Keratinocyte (primary cell): ENCODE results near the gene COPG1. TPM values are rescaled to one million over a fixed set of nuclear protein-coding genes. Genes with fewer than 3 reads are reported as not detected.

ENCODE experiments used
- DNase-seq: peaks from one replicate; pipeline ENCODE4 v3.0.0-alpha.2; 2011; ENCODE audit warnings: low read depth, missing footprints, low spot score
- FAIRE-seq: peaks from 2 replicates; lab custom pipeline; 2011; peaks lifted over from hg19 to GRCh38; lab: Jason Lieb, UNC
- H2AFZ ChIP-seq: 2 replicates; pipeline ENCODE4 v1.6.0; 2012; ENCODE audit warnings: low read length, control low read depth, inconsistent platforms; ENCODE audit not compliant: control insufficient read depth
- H3K27ac ChIP-seq: 2 replicates; pipeline ENCODE4 v1.5.1; 2011; ENCODE audit warnings: low read length; ENCODE audit not compliant: control insufficient read depth, insufficient read depth
- H3K27me3 ChIP-seq: 3 replicates; pipeline ENCODE4 v1.6.0; 2011; ENCODE audit warnings: low read length; ENCODE audit not compliant: control insufficient read depth, insufficient read depth; ENCODE audit errors: extremely low read depth
- H3K36me3 ChIP-seq, 2 experiments: 2 replicates in 1 of 2; 3 replicates in 1 of 2; pipeline ENCODE4 v1.5.1; 2011; ENCODE audit warnings: low read length in 2 of 2, mild to moderate bottlenecking in 1 of 2; ENCODE audit not compliant: control insufficient read depth in 2 of 2, insufficient read depth in 2 of 2; ENCODE audit errors: extremely low read depth in 1 of 2
- H3K4me1 ChIP-seq: 3 replicates; pipeline ENCODE4 v1.5.1; 2011; ENCODE audit warnings: low read length; ENCODE audit not compliant: control insufficient read depth, insufficient read depth; ENCODE audit errors: extremely low read depth
- H3K4me2 ChIP-seq: 3 replicates; pipeline ENCODE4 v1.6.0; 2011; ENCODE audit warnings: low read depth, low read length; ENCODE audit not compliant: control insufficient read depth, insufficient read depth; ENCODE audit errors: extremely low read depth
- H3K4me3 ChIP-seq, 3 experiments: fragments of 200-600 bp in 1 of 3; sonication (generic) in 1 of 3; 2 replicates in 2 of 3; 3 replicates in 1 of 3; pipeline ENCODE4 v1.5.1; 2011 to 2016; ENCODE audit warnings: low read length in 3 of 3, mild to moderate bottlenecking in 3 of 3, control low read depth in 2 of 3, inconsistent platforms in 1 of 3, low read depth in 1 of 3, mixed read lengths in 1 of 3, mixed run types in 1 of 3, moderate library complexity in 1 of 3; ENCODE audit not compliant: control insufficient read depth in 2 of 3, insufficient read depth in 2 of 3; ENCODE audit errors: extremely low read depth in 1 of 3
- H3K79me2 ChIP-seq: 2 replicates; pipeline ENCODE4 v1.6.0; 2012; ENCODE audit warnings: low read length; ENCODE audit not compliant: control insufficient read depth, insufficient read depth
- H3K9ac ChIP-seq: 3 replicates; pipeline ENCODE4 v1.6.0; 2011; ENCODE audit warnings: low read length; ENCODE audit not compliant: control insufficient read depth, insufficient read depth; ENCODE audit errors: extremely low read depth
- H3K9me1 ChIP-seq: 3 replicates; pipeline ENCODE4 v1.6.0; 2011; ENCODE audit warnings: low read length; ENCODE audit not compliant: control insufficient read depth, insufficient read depth; ENCODE audit errors: extremely low read depth
- H3K9me3 ChIP-seq: 2 replicates; pipeline ENCODE4 v1.5.1; 2012; ENCODE audit warnings: low read depth, low read length; ENCODE audit not compliant: control insufficient read depth
- H4K20me1 ChIP-seq: 3 replicates; pipeline ENCODE4 v1.6.0; 2011; ENCODE audit warnings: low read length; ENCODE audit not compliant: control insufficient read depth, insufficient read depth; ENCODE audit errors: extremely low read depth
- CTCF ChIP-seq, 3 experiments: IDR thresholded peaks in 1 of 3; conservative IDR thresholded peaks in 1 of 3; optimal IDR thresholded peaks in 1 of 3; 2 replicates in 2 of 3; 3 replicates in 1 of 3; pipeline versions ENCODE3 to v1.5.1; 2011; ENCODE audit warnings: low read length in 3 of 3, mild to moderate bottlenecking in 3 of 3, moderate library complexity in 2 of 3, control low read depth in 1 of 3, inconsistent platforms in 1 of 3; ENCODE audit not compliant: insufficient read depth in 2 of 3; ENCODE audit errors: extremely low read depth in 1 of 3
- EZH2 ChIP-seq: IDR thresholded peaks from one replicate; pipeline ENCODE4 v1.6.1; 2012; ENCODE audit warnings: inconsistent platforms, mild to moderate bottlenecking, low read length, moderate library complexity
- dilution Hi-C: fragments of 300-500 bp; cut with MboI; formaldehyde crosslinking; loops from one replicate; pipeline ENCODE4 v1.7.0; 2020; ENCODE audit warnings: low sequenced_read_pairs; ENCODE audit not compliant: extremely low pct_ligation_motif_present
- polyA plus RNA-seq, 5 experiments: library from polyadenylated mRNA; depleted of rRNA in 3 of 5; stranded (reverse) in 3 of 5; stranded (forward) in 1 of 5; unstranded in 1 of 5; fragments of >200 nt; gene quantifications; 1 replicate in 1 of 5; 2 replicates in 3 of 5; 3 replicates in 1 of 5; pipeline versions ENCODE4 v1.2.1 to v1.2.3, GENCODE V29; 2011 to 2012; ENCODE audit warnings: missing spikeins in 2 of 5, low read depth in 1 of 5, low replicate concordance in 1 of 5

Gene COPG1
- polyA plus RNA-seq, 1 donor (not counting 4 experiments of a cell fraction or from before 2014, with no cell fraction given), result 65.5 TPM

GRCh38 chr3:129312671-129313414, 63.4 kb downstream of the COPG1 start:
- dilution Hi-C loops, result no loop called here
- Histone ChIP-seq H3K79me2 (no peaks in the 10 kb centered on the region), H3K27ac (no peak overlapping the region), H3K9me3 (no peaks in the 10 kb centered on the region), H3K36me3 (no peaks in the 10 kb centered on the region), H3K27me3 (no peaks in the 10 kb centered on the region), H2AFZ (no peak overlapping the region), H3K4me1 (peaks cover 40% of the 10 kb centered on the region), H3K9me1 (no peaks in the 10 kb centered on the region), H3K9ac (no peak overlapping the region), H3K4me2 (no peak overlapping the region), H3K4me3 (no peak overlapping the region), H4K20me1 (no peaks in the 10 kb centered on the region)
- TF ChIP-seq EZH2 (no peak), CTCF (optimal IDR thresholded peaks at IDR 0.05 in 1 of 3, IDR thresholded peaks at IDR 0.05 in 1 of 3, conservative IDR thresholded peaks at IDR 0.05 in 1 of 3; ENCODE audit: extremely low read depth in 1 of 3, insufficient read depth in 2 of 3, low read length in 3 of 3) (no peak)
- DNase-seq (no peak), FAIRE-seq (no peak)

- DNase-seq (no peak), FAIRE-seq (no peak)
- Histone ChIP-seq H3K4me3 (no peak overlapping the region), H2AFZ (no peak overlapping the region), H3K9me1 (no peaks in the 10 kb centered on the region), H4K20me1 (no peaks in the 10 kb centered on the region), H3K27ac (no peak overlapping the region), H3K9ac (no peak overlapping the region), H3K36me3 (no peaks in the 10 kb centered on the region), H3K9me3 (no peaks in the 10 kb centered on the region), H3K4me1 (peaks cover 40% of the 10 kb centered on the region), H3K4me2 (no peak overlapping the region), H3K27me3 (no peaks in the 10 kb centered on the region), H3K79me2 (no peaks in the 10 kb centered on the region)
- TF ChIP-seq CTCF (optimal IDR thresholded peaks at IDR 0.05 in 1 of 3, IDR thresholded peaks at IDR 0.05 in 1 of 3, conservative IDR thresholded peaks at IDR 0.05 in 1 of 3; ENCODE audit: extremely low read depth in 1 of 3, insufficient read depth in 2 of 3, low read length in 3 of 3) (no peak), EZH2 (no peak)
- dilution Hi-C loops, result no loop called here
Measured at GRCh38 chr3:129313415-129313664, 63.9 kb downstream of the COPG1 start.
